Natural killer cell treated with Interleukin-12 subunit alpha and Interleukin-12 subunit beta and Interleukin-15 and Interleukin-18, amount 100 ng/mL, for 72 hours (primary cell): ENCODE data around the gene MAP2K6. TPM values are rescaled to one million over a fixed set of nuclear protein-coding genes. Genes with fewer than 3 reads are reported as not detected.

ENCODE experiments used
- ATAC-seq, 2 donors: fragments of 150-1000 bp; cut with Tn5 transposase in 1 of 2; sonication (Bioruptor Pico), chemical (Tn5 transposase) in 1 of 2; 2 replicates each; pipeline ENCODE4 v1.10.0; 2021
- DNase-seq: peaks from one replicate; pipeline ENCODE4 v3.0.0; 2022; ENCODE audit warnings: low spot score
- H3K27ac Mint-ChIP-seq, 2 donors: 1 replicate in 1 of 2; 2 replicates in 1 of 2; pipeline ENCODE4 v1.8.0; 2022; ENCODE audit warnings: mixed read lengths in 2 of 2, mild to moderate bottlenecking in 1 of 2, moderate library complexity in 1 of 2
- H3K27me3 Mint-ChIP-seq, 2 donors: 1 replicate in 1 of 2; 2 replicates in 1 of 2; pipeline ENCODE4 v1.8.0; 2022; ENCODE audit warnings: mixed read lengths in 2 of 2
- H3K36me3 Mint-ChIP-seq: one replicate; pipeline ENCODE4 v1.8.0; 2022; ENCODE audit warnings: mixed read lengths
- H3K4me1 Mint-ChIP-seq, 2 donors: 1 replicate in 1 of 2; 2 replicates in 1 of 2; pipeline ENCODE4 v1.8.0; 2022; ENCODE audit warnings: low read depth in 2 of 2, mixed read lengths in 2 of 2, mild to moderate bottlenecking in 1 of 2
- H3K4me3 Mint-ChIP-seq: one replicate; pipeline ENCODE4 v1.8.0; 2022; ENCODE audit warnings: mixed read lengths
- H3K9me3 Mint-ChIP-seq: 2 replicates; pipeline ENCODE4 v1.8.0; 2022; ENCODE audit warnings: mixed read lengths
- total RNA-seq, 2 donors: library from RNA; stranded (reverse); gene quantifications; one replicate each; pipeline ENCODE4 v1.2.3, GENCODE V29; 2022

The MAP2K6 gene
- total RNA-seq, 2 donors from 2014 or later = 0.36 to 0.53 TPM

DNA sequence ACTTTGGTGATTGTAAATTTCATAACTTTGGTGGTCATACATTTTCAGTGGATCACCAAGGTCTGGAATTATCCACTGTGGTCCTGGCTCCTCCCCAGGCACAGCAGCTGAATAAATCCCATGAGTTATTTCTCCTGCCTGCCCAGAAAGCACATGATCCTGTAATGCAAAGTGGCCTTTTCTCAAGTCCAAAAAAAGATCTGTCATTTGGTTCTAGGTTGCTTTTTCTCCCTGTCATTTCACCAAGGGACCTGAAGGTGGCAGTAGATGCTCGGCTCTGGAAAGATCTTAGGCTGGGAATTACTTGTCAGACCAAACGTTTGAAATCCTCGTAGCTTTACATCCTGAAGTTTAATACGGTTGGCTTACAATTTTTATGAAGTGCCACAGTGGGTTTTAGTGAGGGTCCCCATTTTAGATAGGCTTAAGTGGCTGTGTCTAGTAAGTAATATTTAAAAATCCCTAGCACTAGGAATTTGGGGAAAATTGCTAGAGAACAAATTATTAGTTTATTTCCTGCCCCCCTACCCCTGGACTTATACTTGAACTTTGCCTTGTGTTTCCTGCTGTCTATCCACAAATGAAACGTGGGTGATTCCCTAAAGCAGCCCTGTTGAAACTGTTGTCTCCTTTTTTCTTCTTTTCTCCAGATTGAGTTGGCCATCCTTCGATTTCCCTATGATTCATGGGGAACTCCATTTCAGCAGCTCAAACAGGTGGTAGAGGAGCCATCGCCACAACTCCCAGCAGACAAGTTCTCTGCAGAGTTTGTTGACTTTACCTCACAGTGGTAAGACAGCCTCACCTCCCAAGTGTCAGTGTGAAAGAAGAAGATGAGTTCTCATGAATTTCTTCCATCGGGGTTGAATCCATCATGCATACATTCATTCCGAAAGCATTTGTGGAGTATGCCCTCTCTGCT lies 111.7 kb downstream of the MAP2K6 start:
- Mint-ChIP-seq H3K36me3 (peaks cover 4% of the 10 kb centered on the region), H3K27ac (no peak overlapping the region), H3K4me3 (no peak overlapping the region), H3K4me1 (peaks cover 0 to 2% of the 10 kb centered on the region in 2 donors), H3K9me3 (no peaks in the 10 kb centered on the region), H3K27me3 (no peaks in the 10 kb centered on the region)
- DNase-seq (no peak), ATAC-seq (no peak)

DNA sequence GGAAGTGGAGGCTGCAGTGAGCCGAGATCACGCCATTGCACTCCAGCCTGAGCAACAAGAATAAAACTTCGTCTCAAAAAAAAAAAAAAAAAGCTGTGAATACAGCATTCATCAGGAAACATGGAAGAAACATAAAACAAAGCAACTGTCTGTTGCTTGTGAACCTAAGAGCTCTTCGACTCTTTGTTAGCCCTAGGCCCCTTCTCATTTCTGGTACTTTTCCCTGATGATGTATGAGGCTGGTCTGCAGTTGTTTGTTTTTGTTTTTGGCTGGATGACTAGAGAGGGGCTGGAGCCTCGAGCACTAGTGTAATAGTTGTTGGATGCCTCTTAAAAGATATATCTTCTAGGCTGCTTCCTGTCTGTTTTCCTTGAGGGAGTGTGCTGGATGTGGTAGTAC lies 113.5 kb downstream of the MAP2K6 start:
- H3K27ac Mint-ChIP-seq = no peak overlapping the region
- H3K4me1 Mint-ChIP-seq = peaks cover 0 to 2% of the 10 kb centered on the region in 2 donors
- H3K27me3 Mint-ChIP-seq = no peaks in the 10 kb centered on the region
- H3K4me3 Mint-ChIP-seq = no peak overlapping the region
- DNase-seq = no peak
- H3K36me3 Mint-ChIP-seq = peaks cover 10% of the 10 kb centered on the region
- no peaks in the 10 kb centered on the region for H3K9me3 Mint-ChIP-seq
- no peak for ATAC-seq

DNA sequence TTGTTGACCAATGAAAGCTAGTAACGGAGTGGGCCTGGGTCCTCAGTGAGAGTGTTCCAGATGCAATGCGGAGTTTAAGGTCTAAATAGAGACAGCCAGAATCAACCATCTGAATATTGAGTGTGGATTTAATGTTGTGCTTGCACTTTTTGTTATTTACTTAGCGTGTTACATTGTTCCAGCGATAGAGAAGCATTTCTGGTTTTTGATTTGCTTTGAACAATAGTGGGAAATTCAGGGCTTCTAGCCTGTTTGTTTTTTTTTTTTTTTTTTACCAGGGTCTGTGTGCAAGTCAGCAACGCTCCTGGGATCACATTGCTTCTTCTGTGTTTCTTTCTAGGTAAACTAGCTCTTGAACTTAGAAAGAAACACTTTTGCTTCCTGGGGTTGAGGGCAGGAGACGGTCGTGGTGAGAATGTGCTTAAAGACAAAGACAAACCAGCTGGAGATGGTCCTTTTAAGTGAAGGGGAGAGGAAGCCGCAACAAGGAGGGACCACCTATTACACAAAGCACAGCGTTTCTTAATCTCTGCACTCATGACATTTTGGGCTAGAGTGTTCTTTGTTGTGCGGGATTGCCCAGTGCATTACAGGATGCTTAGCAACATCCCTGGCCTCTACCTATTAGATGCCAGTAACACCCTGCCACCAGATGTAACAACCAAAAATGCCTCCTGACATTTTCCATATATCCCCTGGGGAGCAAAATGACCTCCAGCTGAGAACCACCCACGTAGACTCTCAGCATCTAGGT lies 119.2 kb downstream of the MAP2K6 start:
- no peaks in the 10 kb centered on the region for H3K27me3 Mint-ChIP-seq
- H3K27ac Mint-ChIP-seq = no peak overlapping the region
- H3K4me1 Mint-ChIP-seq = no peaks in the 10 kb centered on the region
- DNase-seq (no peak), ATAC-seq (no peak)
- no peaks in the 10 kb centered on the region for H3K9me3 Mint-ChIP-seq
- peaks cover 7% of the 10 kb centered on the region for H3K36me3 Mint-ChIP-seq
- no peak overlapping the region for H3K4me3 Mint-ChIP-seq

DNA sequence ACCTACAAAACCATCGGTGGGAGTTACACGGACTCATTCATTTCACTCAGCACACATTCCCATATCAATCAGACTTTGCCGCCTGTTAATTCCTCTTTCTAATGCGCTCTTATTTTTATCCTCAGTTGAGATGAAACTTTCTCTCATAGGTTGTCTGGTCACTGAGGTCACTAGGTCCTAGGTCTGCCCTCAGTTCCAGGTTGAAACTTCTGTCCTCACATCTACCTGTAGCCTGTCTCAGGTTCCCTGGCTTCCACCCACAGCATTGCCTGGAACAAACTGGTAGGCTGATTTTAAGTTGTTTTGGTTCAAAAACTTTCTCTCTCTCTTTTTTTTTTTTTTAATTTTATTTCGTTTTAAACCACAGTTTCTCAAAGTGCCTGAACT lies 119.7 kb downstream of the MAP2K6 start:
- peaks cover 7% of the 10 kb centered on the region for H3K36me3 Mint-ChIP-seq

DNA sequence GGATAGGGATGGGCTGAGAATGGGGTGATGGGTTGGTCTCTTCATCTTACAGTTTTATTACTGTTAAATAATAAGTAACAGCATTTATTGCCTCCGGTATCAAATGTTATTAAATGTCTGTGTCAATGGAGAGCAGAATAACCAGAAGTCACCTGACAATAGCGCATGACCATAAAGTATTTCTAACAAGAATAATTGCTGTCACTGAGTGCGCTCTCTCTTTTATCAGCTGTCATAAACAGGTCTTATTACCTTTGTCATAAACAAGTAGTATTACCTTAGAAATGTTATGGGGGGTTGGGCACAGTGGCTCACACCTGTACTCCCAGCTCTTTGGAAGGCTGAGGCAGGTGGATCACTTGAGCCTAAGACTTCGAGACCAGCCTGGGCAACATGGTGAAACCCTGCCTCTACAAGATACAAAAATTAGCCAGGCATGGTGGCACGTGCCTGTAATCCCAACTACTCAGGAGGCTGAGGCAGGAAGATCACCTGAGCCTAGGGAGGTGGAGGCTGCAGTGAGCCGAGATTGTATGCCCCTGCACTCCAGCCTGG lies 120.6 kb downstream of the MAP2K6 start:
- peaks cover 7% of the 10 kb centered on the region for H3K36me3 Mint-ChIP-seq
- no peaks in the 10 kb centered on the region for H3K9me3 Mint-ChIP-seq
- no peak overlapping the region for H3K27ac Mint-ChIP-seq
- H3K4me1 Mint-ChIP-seq = no peaks in the 10 kb centered on the region
- no peaks in the 10 kb centered on the region for H3K27me3 Mint-ChIP-seq
- no peak overlapping the region for H3K4me3 Mint-ChIP-seq
- no peak for DNase-seq
- no peak for ATAC-seq

More for the DNA sequence above, 119.7 kb downstream of the MAP2K6 start:
- DNase-seq (no peak), ATAC-seq (no peak)
- no peak overlapping the region for H3K4me3 Mint-ChIP-seq
- no peaks in the 10 kb centered on the region for H3K9me3 Mint-ChIP-seq
- no peaks in the 10 kb centered on the region for H3K4me1 Mint-ChIP-seq
- no peaks in the 10 kb centered on the region for H3K27me3 Mint-ChIP-seq
- no peak overlapping the region for H3K27ac Mint-ChIP-seq

DNA sequence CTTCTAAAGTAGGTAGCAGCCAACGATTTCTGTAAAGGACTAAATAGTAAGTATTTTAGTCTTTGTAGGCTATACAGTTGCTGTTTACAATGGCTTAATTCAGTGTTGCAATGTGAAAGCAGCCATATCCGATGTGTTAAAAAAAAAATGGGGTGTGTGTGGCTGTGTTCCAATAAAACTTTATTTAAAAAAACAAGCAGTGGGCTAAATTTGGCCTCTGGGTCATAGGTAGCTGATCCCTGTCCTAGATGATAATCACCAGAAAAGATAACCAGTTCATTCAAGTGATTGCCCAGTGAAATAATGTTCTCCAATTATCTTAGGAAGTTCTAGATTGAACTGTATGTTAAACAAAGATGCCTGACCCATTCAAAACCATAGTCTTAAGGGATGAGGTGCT lies 124.3 kb downstream of the MAP2K6 start:
- Mint-ChIP-seq H3K27ac (no peak overlapping the region), H3K4me1 (no peaks in the 10 kb centered on the region), H3K9me3 (no peaks in the 10 kb centered on the region), H3K27me3 (no peaks in the 10 kb centered on the region), H3K36me3 (no peaks in the 10 kb centered on the region), H3K4me3 (no peak overlapping the region)
- ATAC-seq = no peak
- DNase-seq = no peak

DNA sequence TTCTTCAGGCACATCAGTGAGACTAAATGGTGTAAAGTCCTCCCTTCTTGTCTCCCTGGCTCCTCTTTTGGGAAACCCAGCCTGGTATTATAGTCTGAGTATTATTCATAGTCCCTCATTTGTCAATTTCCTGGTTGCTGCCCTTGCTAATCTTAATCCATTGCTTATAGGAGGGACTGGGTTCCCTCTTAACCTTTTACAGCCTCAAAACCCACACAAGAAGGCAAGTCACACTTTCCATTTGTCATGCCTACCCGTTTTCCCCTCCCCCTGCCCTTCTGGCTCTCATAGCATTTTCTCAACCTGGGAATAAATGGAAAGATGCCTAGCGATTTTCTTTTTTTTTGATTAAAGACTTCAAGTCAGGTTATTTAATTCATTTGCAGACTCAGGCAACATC lies 124.8 kb downstream of the MAP2K6 start:
- Mint-ChIP-seq H3K27ac (no peak overlapping the region), H3K4me1 (no peaks in the 10 kb centered on the region), H3K4me3 (no peak overlapping the region), H3K9me3 (no peaks in the 10 kb centered on the region), H3K27me3 (no peaks in the 10 kb centered on the region), H3K36me3 (no peaks in the 10 kb centered on the region)
- DNase-seq = no peak
- no peak for ATAC-seq

DNA sequence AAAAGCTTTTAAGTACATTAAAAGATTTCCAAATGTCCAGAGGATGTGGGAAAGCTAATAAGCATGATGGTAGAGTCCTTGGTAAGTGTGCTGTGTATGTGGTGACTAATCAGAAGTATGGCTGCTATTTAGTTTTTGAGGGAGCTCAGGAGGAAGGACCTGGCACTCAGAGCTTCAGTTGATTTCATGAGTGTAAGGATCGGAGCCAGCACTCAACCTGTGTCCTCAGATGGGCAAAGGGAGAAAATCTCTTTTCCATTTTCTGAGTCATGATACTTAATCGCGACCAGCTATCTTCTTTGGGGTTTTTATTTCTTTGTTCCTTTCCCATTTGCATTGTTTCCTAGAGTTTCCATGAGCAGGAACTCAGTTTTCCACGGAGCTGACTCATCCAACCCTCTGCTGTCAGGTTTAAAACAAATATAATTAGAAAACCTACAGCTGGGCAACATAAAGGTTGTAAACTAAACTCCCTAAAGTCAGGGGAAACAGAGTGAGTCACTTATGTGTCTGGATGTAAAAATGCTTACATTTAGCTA lies 125.4 kb downstream of the MAP2K6 start:
- no peaks in the 10 kb centered on the region for H3K27me3 Mint-ChIP-seq
- H3K4me3 Mint-ChIP-seq = no peak overlapping the region
- DNase-seq = no peak
- no peaks in the 10 kb centered on the region for H3K4me1 Mint-ChIP-seq
- no peaks in the 10 kb centered on the region for H3K9me3 Mint-ChIP-seq
- no peaks in the 10 kb centered on the region for H3K36me3 Mint-ChIP-seq
- no peak overlapping the region for H3K27ac Mint-ChIP-seq
- no peak for ATAC-seq

DNA sequence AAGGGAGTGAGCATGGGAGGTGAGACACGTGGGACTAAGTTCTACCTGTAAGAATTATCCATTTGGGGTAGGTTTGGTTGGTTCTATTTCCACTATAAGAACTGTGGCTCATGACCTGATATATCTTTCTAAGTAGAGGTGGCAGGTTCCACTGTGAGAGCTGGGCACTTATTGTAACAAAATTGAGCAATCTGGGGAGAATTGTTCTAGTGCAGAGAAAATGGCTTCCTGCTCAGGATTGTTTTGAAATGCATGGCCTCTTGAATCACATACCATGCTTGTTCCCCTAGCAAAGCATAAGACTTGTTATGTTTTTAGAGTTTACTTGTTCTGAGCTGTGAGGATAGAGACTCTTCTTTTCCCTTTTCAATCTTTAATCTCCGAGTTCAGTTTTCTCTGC lies 125.9 kb downstream of the MAP2K6 start:
- no peak for ATAC-seq
- Mint-ChIP-seq H3K27me3 (no peaks in the 10 kb centered on the region), H3K4me3 (no peak overlapping the region), H3K36me3 (no peaks in the 10 kb centered on the region), H3K4me1 (no peaks in the 10 kb centered on the region), H3K27ac (no peak overlapping the region), H3K9me3 (no peaks in the 10 kb centered on the region)
- no peak for DNase-seq

DNA sequence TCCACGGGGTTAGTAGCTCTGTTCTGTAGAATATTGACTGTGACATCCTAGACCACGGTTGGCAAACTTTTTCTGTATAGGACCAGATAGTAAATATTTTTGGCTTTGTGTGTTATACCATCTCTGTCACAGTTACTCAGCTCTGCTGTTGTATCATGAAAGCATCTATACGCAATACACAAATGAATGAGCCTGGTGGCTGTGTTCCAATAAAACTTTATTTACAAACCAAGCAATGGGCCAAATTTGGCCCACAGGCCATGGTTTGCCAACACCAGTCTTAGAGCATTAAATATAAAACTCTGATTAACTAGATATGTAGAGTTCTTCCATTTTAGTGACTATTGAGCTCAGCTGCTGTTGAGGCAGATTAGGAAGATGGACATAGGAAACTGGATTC lies 132.7 kb downstream of the MAP2K6 start:
- Mint-ChIP-seq H3K27ac (no peak overlapping the region), H3K27me3 (no peaks in the 10 kb centered on the region), H3K4me1 (no peaks in the 10 kb centered on the region), H3K36me3 (no peaks in the 10 kb centered on the region), H3K9me3 (no peaks in the 10 kb centered on the region), H3K4me3 (no peak overlapping the region)
- ATAC-seq = no peak
- DNase-seq = no peak

DNA sequence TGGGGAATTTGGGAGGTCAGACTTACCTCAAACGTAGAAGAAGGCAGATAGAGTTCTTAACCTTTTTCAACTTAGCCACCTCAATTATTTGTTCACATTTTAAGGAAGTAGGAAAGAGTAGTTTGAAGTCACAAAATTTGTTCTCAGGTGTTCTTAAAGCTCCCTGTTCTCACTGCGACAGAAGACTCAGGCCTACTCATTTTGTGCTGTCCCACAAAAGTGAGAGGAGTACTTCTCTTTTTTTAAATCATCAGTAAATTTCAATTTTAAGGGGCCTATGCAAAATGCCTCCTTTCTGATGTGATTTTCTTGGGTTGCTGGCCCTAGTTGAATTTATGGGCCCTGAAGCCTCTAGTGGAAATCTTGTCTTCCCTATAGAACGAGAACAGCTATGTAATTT lies 133.4 kb downstream of the MAP2K6 start:
- no peaks in the 10 kb centered on the region for H3K4me1 Mint-ChIP-seq
- H3K27me3 Mint-ChIP-seq = no peaks in the 10 kb centered on the region
- no peak for ATAC-seq
- H3K36me3 Mint-ChIP-seq = no peaks in the 10 kb centered on the region
- no peak overlapping the region for H3K27ac Mint-ChIP-seq
- no peaks in the 10 kb centered on the region for H3K9me3 Mint-ChIP-seq
- DNase-seq = no peak
- no peak overlapping the region for H3K4me3 Mint-ChIP-seq

DNA sequence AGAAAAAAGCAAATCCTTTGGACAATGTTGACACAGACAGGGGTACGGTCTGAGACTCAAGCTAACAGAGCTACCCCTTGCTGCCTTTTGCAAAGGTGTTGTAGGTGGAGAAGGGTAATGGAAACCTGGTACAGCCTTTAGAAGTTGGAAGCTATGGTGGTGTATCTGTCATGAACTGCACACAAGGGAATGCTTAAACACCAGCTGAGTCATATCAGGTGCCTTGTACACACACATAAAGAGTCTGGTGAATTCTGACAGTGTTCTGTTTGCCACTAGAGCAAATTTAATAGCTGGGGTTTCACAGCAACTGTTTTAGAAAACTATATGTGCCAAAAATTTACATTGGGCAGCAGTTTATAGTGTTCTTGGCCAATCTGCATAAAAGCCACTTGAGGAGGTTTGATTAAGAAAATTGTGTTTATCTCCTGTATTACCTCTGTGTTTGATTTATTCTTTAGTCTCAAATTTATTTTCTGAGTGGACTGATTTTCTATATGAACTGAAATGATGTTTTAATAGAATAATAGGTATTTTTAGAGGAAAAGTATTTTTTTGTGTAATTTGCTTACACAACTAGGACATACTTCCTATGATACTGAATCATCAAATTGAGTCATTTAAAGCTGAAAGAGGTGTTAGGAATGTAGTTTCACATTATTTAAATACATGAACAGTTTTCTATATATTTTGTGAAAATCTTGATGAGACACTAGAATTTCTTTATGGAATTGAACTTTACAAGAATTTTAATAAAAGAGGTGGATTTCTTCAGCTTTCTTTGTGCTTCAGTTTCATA lies 136.9 kb downstream of the MAP2K6 start:
- no peak for DNase-seq
- H3K27me3 Mint-ChIP-seq = no peaks in the 10 kb centered on the region
- H3K4me3 Mint-ChIP-seq = no peak overlapping the region
- ATAC-seq = peak in 1 of 2 donors; percentile 57
- H3K27ac Mint-ChIP-seq = no peak overlapping the region
- H3K4me1 Mint-ChIP-seq = no peaks in the 10 kb centered on the region
- H3K36me3 Mint-ChIP-seq = no peaks in the 10 kb centered on the region
- no peaks in the 10 kb centered on the region for H3K9me3 Mint-ChIP-seq

DNA sequence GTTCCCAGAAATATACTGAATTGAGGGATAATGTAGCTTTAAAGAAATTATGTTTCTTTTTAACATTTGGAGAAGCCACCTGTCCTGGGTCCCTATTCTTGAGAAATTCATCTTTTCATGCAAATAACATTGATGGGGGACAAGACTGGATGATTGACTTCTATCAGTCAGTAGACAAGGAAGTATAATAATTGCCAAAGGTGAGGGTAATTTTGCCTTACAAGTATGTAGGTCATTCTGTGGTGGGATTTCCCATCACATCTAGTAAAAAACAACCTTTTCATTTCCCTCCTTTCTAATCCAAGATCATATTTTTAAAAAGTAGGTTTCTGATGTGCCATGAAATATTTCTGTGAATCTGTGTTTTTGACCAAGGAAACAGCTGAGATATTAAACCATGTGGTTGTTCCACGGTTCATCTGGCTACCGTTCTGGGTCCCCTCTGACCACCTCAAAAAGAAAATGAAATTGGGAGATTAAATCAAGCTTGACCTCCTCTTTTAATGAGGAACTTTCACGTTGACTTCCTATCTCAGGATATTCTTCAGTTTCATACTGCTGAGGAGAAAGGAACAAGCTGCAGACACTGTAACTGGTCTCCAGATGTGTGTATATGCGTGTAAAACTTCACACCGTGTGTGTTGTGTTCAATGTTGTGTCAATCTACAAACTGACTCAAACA lies 138.6 kb downstream of the MAP2K6 start:
- Mint-ChIP-seq H3K36me3 (no peaks in the 10 kb centered on the region), H3K27me3 (no peaks in the 10 kb centered on the region), H3K27ac (no peak overlapping the region), H3K9me3 (no peaks in the 10 kb centered on the region), H3K4me1 (no peaks in the 10 kb centered on the region), H3K4me3 (no peak overlapping the region)
- no peak for DNase-seq
- ATAC-seq = no peak
